KOPT-K1 (cell line): ENCODE results near the gene ATP1B4.
"Not testable (repeated sequence)": the region's sequence is repeated elsewhere in the genome, so short reads cannot be mapped to it uniquely, and the experiment has no call there.

Experiments used
- H3K27ac ChIP-seq: fragments of 200-600 bp; sonication (generic); 2 replicates; pipeline ENCODE4 v1.5.1; 2016; ENCODE audit warnings: antibody characterized with exemption, mild to moderate bottlenecking, low read depth, low read length; ENCODE audit not compliant: poor library complexity, severe bottlenecking
- H3K36me3 ChIP-seq: fragments of 200-600 bp; sonication (generic); 2 replicates; pipeline ENCODE4 v1.5.1; 2017; ENCODE audit warnings: antibody characterized with exemption, mild to moderate bottlenecking, low read length, moderate library complexity; ENCODE audit not compliant: insufficient read depth
- H3K9me3 ChIP-seq: fragments of 200-600 bp; sonication (generic); 2 replicates; pipeline ENCODE4 v1.5.1; 2017; ENCODE audit warnings: antibody characterized with exemption, low read length, mild to moderate bottlenecking; ENCODE audit not compliant: insufficient read depth, poor library complexity, severe bottlenecking

Gene ATP1B4

GRCh38 chrX:120361764-120362305 is at the start of gene ATP1B4:
Gene ATP1B4, plus strand, starts transcription at chrX:120362089. Its CDS starts 80 bp downstream, at chrX:120362169.
- H3K27ac ChIP-seq, result no peak within 1 kb of the TSS
- no peaks in the 10 kb centered on the region for H3K9me3 ChIP-seq
- no peaks in the 10 kb centered on the region for H3K36me3 ChIP-seq

DNA sequence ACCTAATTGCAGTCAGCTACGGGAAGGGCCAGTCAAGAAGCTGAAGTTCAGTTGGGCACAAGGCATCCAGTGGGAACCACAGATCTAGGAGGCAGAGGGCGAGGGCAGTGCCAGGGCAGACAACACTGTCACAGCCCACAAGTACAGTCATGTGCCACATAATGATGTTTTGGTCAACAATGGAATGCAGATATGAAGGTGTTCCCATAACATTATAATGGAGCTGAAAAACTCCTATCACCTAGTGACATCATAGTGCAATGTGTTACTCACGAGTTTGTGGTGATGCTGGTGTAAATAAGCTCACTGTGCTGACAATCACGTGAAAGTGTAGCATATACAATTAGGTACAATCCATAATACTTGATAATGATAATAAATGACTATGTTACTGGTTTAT is 46.1 kb upstream of the ATP1B4 start:
- no peaks in the 10 kb centered on the region for H3K36me3 ChIP-seq
- no peaks in the 10 kb centered on the region for H3K9me3 ChIP-seq
- H3K27ac ChIP-seq, result no peak overlapping the region

- Histone ChIP-seq H3K36me3 (no peaks in the 10 kb centered on the region), H3K9me3 (no peaks in the 10 kb centered on the region), H3K27ac (no peak overlapping the region)
Observed at GRCh38 chrX:120316587-120317283, 45.2 kb upstream of the ATP1B4 start.

- H3K36me3 ChIP-seq, result no peaks in the 10 kb centered on the region
- H3K9me3 ChIP-seq, result no peaks in the 10 kb centered on the region
- no peak overlapping the region for H3K27ac ChIP-seq
Observed at GRCh38 chrX:120318411-120318810, 43.5 kb upstream of the ATP1B4 start.

DNA sequence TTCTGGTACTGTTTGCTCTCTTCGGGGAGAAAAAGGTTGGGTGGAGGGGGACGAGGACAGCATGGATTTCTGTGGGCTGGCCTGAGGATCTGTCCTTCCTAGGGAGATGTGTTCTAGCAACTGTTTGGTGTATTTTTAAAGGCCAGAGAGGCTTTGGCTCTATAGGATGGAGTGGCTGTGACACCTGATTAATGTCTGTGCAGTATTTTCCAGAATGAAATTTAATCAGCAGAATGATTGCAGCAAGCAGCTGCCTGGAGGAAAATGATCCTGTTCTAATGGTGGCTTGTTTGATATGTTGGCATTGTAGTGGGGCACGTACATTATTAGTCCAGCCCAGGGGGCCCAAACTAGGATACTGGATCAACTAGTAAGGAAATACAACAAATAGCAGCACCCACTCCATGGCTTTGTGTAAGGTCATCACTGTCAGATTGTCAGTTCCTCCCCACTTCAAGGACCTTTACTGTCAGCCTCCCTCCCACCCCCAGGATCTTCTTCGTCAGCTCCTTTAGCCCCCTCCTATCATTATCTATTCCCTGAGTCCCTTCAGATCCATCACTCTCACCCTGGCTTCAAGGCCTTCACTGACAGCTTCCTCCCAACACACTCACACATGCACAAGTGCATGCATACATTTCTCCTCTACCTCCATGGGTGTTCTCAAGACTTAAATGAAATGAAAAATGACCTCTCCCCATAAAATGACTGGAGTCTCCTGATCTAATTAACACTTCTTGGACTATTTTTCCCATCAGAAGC is 40.2 kb upstream of the ATP1B4 start:
- no peaks in the 10 kb centered on the region for H3K9me3 ChIP-seq
- H3K36me3 ChIP-seq, result no peaks in the 10 kb centered on the region
- H3K27ac ChIP-seq, result no peak overlapping the region

DNA sequence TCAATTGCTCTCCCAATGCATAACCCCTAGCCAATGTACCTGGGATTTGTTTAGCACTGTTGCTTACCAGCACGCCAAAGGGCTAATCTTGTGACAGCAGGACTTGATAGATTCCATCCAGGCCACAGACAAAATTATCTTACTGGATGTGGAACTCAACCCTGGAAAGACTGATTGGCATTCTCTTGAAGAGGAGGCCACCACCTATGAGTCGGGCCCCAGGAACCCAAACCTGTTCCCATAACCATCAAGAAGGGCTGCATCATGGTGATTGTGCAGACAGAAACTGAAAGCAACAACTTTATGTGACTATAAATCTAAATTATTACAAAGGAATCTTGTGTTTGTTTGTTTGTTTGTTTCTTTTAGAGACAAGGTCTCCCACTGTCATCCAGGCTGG is 30.8 kb upstream of the ATP1B4 start:
- no peaks in the 10 kb centered on the region for H3K36me3 ChIP-seq
- H3K27ac ChIP-seq, result no peak overlapping the region
- H3K9me3 ChIP-seq, result peaks cover 2% of the 10 kb centered on the region

- Histone ChIP-seq H3K9me3 (peaks cover 14% of the 10 kb centered on the region), H3K27ac (no peak overlapping the region)
Observed at GRCh38 chrX:120332394-120332793, 29.5 kb upstream of the ATP1B4 start.

DNA sequence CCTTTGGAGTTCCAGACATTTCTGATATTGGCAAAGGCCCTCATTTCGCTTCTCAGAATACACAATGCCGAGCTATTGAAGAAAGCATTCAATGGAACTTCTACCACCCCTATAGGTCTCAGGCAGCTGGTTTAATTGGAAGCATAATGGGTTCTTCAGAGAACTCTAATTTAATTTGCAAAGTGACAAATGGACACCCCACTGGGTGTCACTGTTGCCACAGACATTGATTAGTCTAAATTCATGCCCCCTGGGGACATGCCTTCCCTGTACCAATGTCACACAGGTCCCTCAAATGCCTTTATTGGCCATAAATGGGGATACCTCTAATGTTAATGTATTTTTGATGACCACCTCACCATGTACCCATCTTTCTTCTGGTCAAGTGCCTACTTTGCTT is 27.7 kb upstream of the ATP1B4 start:
- H3K9me3 ChIP-seq, result peaks cover 14% of the 10 kb centered on the region
- H3K27ac ChIP-seq, result no peak overlapping the region
- no peaks in the 10 kb centered on the region for H3K36me3 ChIP-seq

More at GRCh38 chrX:120332394-120332793, 29.5 kb upstream of the ATP1B4 start:
- H3K36me3 ChIP-seq, result no peaks in the 10 kb centered on the region

DNA sequence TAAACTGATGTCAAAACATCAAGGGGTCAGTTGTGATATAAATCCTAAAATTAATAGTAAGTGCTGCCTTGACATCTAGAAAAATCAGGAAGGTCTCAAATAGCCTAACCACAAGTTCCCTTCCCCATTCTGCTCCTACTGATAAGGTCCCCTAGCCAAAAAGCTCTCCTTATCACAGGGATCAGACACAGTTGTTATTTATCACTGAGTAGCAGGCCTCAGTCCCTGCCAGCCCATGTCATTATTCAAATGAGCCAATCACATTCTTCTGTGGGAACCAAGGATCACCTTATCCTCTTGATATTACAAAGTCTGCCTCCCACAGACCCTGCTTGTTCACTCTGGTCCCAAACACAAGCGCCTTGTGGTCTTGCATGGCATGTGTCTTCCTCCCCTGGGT is 27.3 kb upstream of the ATP1B4 start:
- Histone ChIP-seq H3K9me3 (peaks cover 14% of the 10 kb centered on the region), H3K36me3 (no peaks in the 10 kb centered on the region), H3K27ac (no peak overlapping the region)

DNA sequence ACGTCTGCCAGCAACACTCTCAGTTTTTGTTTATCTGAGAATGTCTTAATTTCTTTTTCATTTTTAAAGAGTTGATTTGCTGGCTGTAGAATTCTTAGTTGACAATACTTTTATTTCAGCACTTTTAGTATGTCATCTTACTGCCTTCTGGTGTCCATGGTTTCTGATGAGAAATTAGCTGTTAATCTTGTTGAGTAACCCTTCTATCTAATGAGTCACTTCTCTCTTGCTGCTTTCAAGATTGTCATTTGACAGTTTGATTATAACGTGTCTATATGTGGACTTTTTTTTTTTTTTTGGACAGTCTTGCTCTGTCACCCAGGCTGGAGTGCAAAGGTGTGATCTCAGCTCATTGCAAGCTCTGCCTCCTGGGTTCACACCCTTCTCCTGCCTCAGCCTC is 26.6 kb upstream of the ATP1B4 start:
- no peaks in the 10 kb centered on the region for H3K36me3 ChIP-seq
- H3K27ac ChIP-seq, result no peak overlapping the region
- H3K9me3 ChIP-seq, result peaks cover 14% of the 10 kb centered on the region

DNA sequence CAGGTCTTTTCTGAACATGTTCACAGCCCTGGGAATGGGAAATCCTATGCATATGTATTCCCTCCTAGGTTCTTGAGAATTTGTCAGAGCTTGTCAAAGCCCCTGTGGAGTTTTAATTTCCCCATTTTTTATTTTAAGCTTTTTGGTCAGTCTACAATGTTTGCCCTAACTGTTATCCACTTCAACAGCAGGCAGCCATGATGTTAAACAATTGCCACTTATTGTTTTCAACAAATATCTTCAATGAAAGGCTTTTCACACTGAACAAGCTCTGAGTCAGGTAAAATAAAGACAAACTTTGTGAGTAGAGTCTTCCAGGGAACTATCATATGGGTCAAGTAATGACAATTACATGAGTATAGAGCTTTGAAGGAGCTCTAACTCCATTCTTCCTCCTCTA is 25.0 kb upstream of the ATP1B4 start:
- H3K9me3 ChIP-seq, result peaks cover 14% of the 10 kb centered on the region
- no peaks in the 10 kb centered on the region for H3K36me3 ChIP-seq
- no peak overlapping the region for H3K27ac ChIP-seq

DNA sequence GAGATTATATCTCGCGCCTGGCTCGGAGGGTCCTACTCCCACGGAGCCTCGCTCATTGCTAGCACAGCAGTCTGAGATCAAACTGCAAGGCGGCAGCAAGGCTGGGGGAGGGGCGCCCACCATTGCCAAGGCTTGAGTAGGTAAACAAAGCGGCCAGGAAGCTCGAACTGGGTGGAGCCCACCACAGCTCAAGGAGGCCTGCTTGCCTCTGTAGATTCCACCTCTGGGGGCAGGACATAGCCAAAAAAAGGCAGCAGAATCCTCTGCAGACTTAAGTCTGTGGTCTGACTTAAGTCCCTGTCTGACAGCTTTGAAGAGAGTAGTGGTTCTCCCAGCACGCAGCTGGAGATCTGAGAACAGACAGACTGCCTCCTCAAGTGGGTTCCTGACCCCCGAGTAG is 17.3 kb upstream of the ATP1B4 start:
- H3K9me3 ChIP-seq, H3K27ac ChIP-seq, H3K36me3 ChIP-seq: not testable (repeated sequence)

GRCh38 chrX:120350450-120351138 is 11.3 kb upstream of the ATP1B4 start:
- H3K9me3 ChIP-seq, result no peaks in the 10 kb centered on the region
- H3K27ac ChIP-seq, result no peak overlapping the region
- H3K36me3 ChIP-seq, result no peaks in the 10 kb centered on the region

DNA sequence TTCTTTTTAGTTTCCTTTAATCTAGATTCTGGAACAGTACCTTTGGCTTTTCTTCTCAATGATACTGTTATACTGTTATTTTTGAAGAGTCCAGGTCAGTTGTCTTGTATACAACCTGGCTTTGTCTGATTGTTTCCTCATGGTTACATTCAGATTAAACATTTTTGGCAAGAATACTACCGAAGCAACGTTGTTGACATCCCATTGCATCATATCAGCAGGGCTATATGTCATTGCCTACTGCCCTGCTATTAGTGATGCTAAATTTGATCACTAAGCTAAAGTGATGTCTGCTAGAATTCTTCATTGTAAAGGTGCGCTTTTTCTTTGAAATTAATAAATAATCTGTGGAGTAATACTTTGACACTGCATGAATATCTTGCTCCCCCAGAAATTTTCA is 5.8 kb upstream of the ATP1B4 start:
- Histone ChIP-seq H3K36me3 (no peaks in the 10 kb centered on the region), H3K9me3 (no peaks in the 10 kb centered on the region), H3K27ac (no peak overlapping the region)

GRCh38 chrX:120357186-120357585 is 4.7 kb upstream of the ATP1B4 start:
- Histone ChIP-seq H3K27ac (no peak overlapping the region), H3K36me3 (no peaks in the 10 kb centered on the region), H3K9me3 (no peaks in the 10 kb centered on the region)
